IMR-90 (cell line): ENCODE results near the gene INPP5E.

Experiments
- BHLHE40 ChIP-seq: fragments of 150-350 bp; IDR thresholded peaks from 2 replicates; pipeline ENCODE4 v1.6.1; 2016; ENCODE audit warnings: mild to moderate bottlenecking, low read depth, low read length
- TF ChIP-seq, protein P1 (sequence below): conservative IDR thresholded peaks from 2 replicates; pipeline ENCODE4 v1.5.1; 2012; ENCODE audit warnings: mild to moderate bottlenecking, low read depth, low read length, improper control_type of control experiment

DNA sequence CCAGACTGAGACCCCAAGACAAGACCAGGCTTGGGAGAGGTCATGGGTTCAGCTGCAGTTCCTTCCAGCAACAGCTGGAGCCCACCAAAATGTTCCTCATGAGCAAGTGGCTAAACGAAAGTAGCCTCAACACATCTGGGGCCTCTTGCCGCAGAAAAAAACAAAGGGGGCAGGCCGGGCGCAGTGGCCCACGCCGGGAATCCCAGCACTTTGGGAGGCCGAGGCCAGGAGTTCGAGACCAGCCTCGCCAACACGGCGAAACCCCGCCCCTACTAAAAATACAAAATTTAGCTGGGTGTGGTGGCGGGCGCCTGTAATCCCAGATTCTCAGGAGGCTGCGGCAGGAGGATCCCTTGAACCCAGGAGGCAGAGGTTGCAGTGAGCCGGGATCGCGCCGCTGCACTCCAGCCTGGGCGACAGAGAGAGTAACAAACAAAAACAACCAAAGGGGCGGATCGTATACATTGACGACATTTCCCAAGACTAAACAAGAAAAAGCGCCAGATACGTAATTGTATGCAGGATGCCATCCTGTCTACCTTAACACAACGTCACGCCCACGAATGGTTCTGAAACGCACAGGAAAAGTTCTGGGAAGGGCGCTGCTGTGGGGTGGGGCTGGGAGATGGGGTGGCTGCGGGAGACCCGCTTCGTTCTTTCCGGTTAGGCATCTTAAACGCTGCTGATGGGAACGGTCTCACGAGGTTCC is 1.7 kb downstream of the INPP5E start:
- no peak for TF ChIP-seq BHLHE40
- TF ChIP-seq, protein P1, sequence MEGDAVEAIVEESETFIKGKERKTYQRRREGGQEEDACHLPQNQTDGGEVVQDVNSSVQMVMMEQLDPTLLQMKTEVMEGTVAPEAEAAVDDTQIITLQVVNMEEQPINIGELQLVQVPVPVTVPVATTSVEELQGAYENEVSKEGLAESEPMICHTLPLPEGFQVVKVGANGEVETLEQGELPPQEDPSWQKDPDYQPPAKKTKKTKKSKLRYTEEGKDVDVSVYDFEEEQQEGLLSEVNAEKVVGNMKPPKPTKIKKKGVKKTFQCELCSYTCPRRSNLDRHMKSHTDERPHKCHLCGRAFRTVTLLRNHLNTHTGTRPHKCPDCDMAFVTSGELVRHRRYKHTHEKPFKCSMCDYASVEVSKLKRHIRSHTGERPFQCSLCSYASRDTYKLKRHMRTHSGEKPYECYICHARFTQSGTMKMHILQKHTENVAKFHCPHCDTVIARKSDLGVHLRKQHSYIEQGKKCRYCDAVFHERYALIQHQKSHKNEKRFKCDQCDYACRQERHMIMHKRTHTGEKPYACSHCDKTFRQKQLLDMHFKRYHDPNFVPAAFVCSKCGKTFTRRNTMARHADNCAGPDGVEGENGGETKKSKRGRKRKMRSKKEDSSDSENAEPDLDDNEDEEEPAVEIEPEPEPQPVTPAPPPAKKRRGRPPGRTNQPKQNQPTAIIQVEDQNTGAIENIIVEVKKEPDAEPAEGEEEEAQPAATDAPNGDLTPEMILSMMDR = no peak
